Tibial nerve (tissue), 4 donors: Measurements from ENCODE around the gene CFAP54. TPM values are rescaled to one million over a fixed set of nuclear protein-coding genes. Genes with fewer than 3 reads are reported as not detected.

ENCODE experiments used
- DNase-seq, 2 donors: peaks; one replicate each; pipeline ENCODE4 v3.0.0-alpha.2; 2019; ENCODE audit warnings: low spot score in 2 of 2
- H3K27ac ChIP-seq, 4 donors: fragments of 200-600 bp; sonication (generic) in 3 of 4; one replicate each; pipeline ENCODE4 v1.5.1; 2017 to 2019; ENCODE audit warnings: mild to moderate bottlenecking in 1 of 4
- H3K27me3 ChIP-seq, 2 donors: fragments of 200-600 bp; sonication (generic) in 1 of 2; one replicate each; pipeline versions ENCODE4 v1.5.1 to v1.6.0; 2017 to 2019
- H3K36me3 ChIP-seq, 3 donors: fragments of 200-600 bp; sonication (generic); one replicate each; pipeline ENCODE4 v1.5.1; 2018 to 2019
- H3K4me1 ChIP-seq, 4 donors: fragments of 200-600 bp; sonication (generic) in 3 of 4; one replicate each; pipeline ENCODE4 v1.5.1; 2017 to 2019
- H3K4me3 ChIP-seq, 4 donors: fragments of 200-600 bp; sonication (generic) in 3 of 4; one replicate each; pipeline ENCODE4 v1.5.1; 2017 to 2019; ENCODE audit warnings: mild to moderate bottlenecking in 1 of 4, moderate library complexity in 1 of 4
- H3K9me3 ChIP-seq, 4 donors: fragments of 200-600 bp; sonication (generic) in 3 of 4; one replicate each; pipeline ENCODE4 v1.5.1; 2017 to 2019
- CTCF ChIP-seq, 5 experiments: fragments of 200-600 bp in 3 of 5; fragments of 450-650 bp in 2 of 5; sonication (generic) in 3 of 5; IDR thresholded peaks; one replicate each; pipeline ENCODE4 v1.5.1; 2016 to 2019; ENCODE audit warnings: antibody characterized with exemption in 5 of 5, mild to moderate bottlenecking in 3 of 5, moderate library complexity in 2 of 5
- EP300 ChIP-seq, 2 donors: sonication (generic); formaldehyde crosslinking; IDR thresholded peaks; one replicate each; pipeline ENCODE4 v1.6.1; 2017; ENCODE audit warnings: antibody characterized with exemption in 2 of 2, mild to moderate bottlenecking in 1 of 2
- POLR2A ChIP-seq, 2 donors: fragments of 450-650 bp; IDR thresholded peaks; one replicate each; pipeline ENCODE4 v1.6.1; 2017; ENCODE audit warnings: antibody characterized with exemption in 2 of 2, mild to moderate bottlenecking in 2 of 2, moderate library complexity in 2 of 2
- WGBS, 2 donors: methylation state at CpG; one replicate each; pipeline ENCODE4 v1.1.5; 2018; 5-methylcytosine and 5-hydroxymethylcytosine counted together
- total RNA-seq, 4 donors: library from RNA; depleted of rRNA; stranded (reverse); fragments of >200 nt; gene quantifications; one replicate each; pipeline ENCODE4 v1.1.0, GENCODE V29; 2016

Gene CFAP54
- total RNA-seq, 4 donors from 2014 or later = 0.87 to 6.7 (median 2.1) TPM

GRCh38 chr12:96810477-96810876, 321.1 kb downstream of the CFAP54 start:
- DNase-seq = no peak
- Histone ChIP-seq H3K9me3 (peaks cover 0 to 7% (median 0%) of the 10 kb centered on the region in 4 donors), H3K27me3 (no peaks in the 10 kb centered on the region), H3K4me1 (no peaks in the 10 kb centered on the region), H3K36me3 (no peaks in the 10 kb centered on the region), H3K4me3 (no peak overlapping the region), H3K27ac (no peak overlapping the region)
- TF ChIP-seq POLR2A (IDR thresholded peaks at IDR 0.05) (no peak), EP300 (IDR thresholded peaks at IDR 0.05) (no peak), CTCF (IDR thresholded peaks at IDR 0.05) (no peak)
- WGBS, 2 donors = 91 to 94% methylated on average over 3 of the region's 3 CpGs

GRCh38 chr12:96811083-96811482, 321.7 kb downstream of the CFAP54 start:
- 63 to 69% methylated on average over 3 of the region's 3 CpGs for WGBS, 2 donors
- H3K4me1 ChIP-seq = no peaks in the 10 kb centered on the region
- H3K4me3 ChIP-seq = no peak overlapping the region
- H3K27ac ChIP-seq = no peak overlapping the region
- H3K36me3 ChIP-seq = no peaks in the 10 kb centered on the region
- TF ChIP-seq POLR2A (IDR thresholded peaks at IDR 0.05) (no peak), CTCF (IDR thresholded peaks at IDR 0.05) (no peak), EP300 (IDR thresholded peaks at IDR 0.05) (no peak)
- H3K27me3 ChIP-seq = no peaks in the 10 kb centered on the region
- H3K9me3 ChIP-seq = peaks cover 0 to 7% (median 0%) of the 10 kb centered on the region in 4 donors
- DNase-seq = no peak

- Histone ChIP-seq H3K27ac (no peak overlapping the region), H3K4me1 (no peaks in the 10 kb centered on the region), H3K4me3 (no peak overlapping the region), H3K36me3 (no peaks in the 10 kb centered on the region), H3K9me3 (peaks cover 0 to 7% (median 0%) of the 10 kb centered on the region in 4 donors), H3K27me3 (no peaks in the 10 kb centered on the region)
- DNase-seq = no peak
- 48 to 52% methylated on average over 2 of the region's 2 CpGs for WGBS, 2 donors
- no peak for TF ChIP-seq EP300 (IDR thresholded peaks at IDR 0.05)
- no peak for TF ChIP-seq POLR2A (IDR thresholded peaks at IDR 0.05)
- TF ChIP-seq CTCF (IDR thresholded peaks at IDR 0.05) = no peak
Measured at GRCh38 chr12:96812153-96812552, 322.8 kb downstream of the CFAP54 start.

- H3K9me3 ChIP-seq = peaks cover 0 to 5% (median 0%) of the 10 kb centered on the region in 4 donors
- no peak overlapping the region for H3K27ac ChIP-seq
- DNase-seq = no peak
- H3K36me3 ChIP-seq = no peaks in the 10 kb centered on the region
- no peak overlapping the region for H3K4me3 ChIP-seq
- no peak for TF ChIP-seq CTCF (IDR thresholded peaks at IDR 0.05)
- TF ChIP-seq EP300 (IDR thresholded peaks at IDR 0.05) = no peak
- no peak for TF ChIP-seq POLR2A (IDR thresholded peaks at IDR 0.05)
- H3K4me1 ChIP-seq = no peaks in the 10 kb centered on the region
- WGBS, 2 donors = 90 to 95% methylated on average over 2 of the region's 2 CpGs
- H3K27me3 ChIP-seq = no peaks in the 10 kb centered on the region
Measured at GRCh38 chr12:96814200-96814599, 324.8 kb downstream of the CFAP54 start.

GRCh38 chr12:96821592-96821991, 332.2 kb downstream of the CFAP54 start:
- Histone ChIP-seq H3K4me3 (no peak overlapping the region), H3K27me3 (no peaks in the 10 kb centered on the region), H3K36me3 (no peaks in the 10 kb centered on the region), H3K4me1 (no peaks in the 10 kb centered on the region), H3K27ac (no peak overlapping the region), H3K9me3 (peaks cover 0 to 4% (median 0%) of the 10 kb centered on the region in 4 donors)
- WGBS, 2 donors = 80 to 84% methylated on average over 3 of the region's 3 CpGs
- no peak for TF ChIP-seq EP300 (IDR thresholded peaks at IDR 0.05)
- no peak for TF ChIP-seq CTCF (IDR thresholded peaks at IDR 0.05)
- no peak for TF ChIP-seq POLR2A (IDR thresholded peaks at IDR 0.05)
- no peak for DNase-seq
